ENCODE measurements around the gene CADM4. TPM values are rescaled to one million over a fixed set of nuclear protein-coding genes. Genes with fewer than 3 reads are reported as not detected.
A peak's percentile ranks its signal among the peaks of the same experiment; 100 is the strongest.

Gene CADM4
- total RNA-seq, 1 donor from 2014 or later: 3.5 TPM

DNA sequence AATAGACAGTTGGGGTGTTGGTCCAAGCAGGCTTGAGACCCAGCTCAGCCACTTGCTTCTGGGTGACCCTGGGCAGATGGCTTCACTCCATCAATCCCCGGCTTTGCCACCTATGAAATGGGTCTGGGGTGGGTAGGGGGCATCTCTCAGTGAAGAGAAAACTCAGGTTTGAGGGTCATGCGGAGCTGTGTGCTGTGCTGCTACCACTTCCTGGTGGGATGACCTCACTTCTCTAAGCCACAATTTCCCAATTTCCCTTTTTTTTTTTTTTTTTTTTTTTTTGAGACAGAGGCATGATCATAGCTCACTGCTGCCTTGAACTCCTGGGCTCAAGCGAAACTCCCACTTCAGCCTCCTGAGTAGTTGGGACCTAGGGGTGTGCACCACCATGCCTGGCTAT lies 34.9 kb upstream of the CADM4 start:
- no peak overlapping the region for H3K27ac ChIP-seq
- intact Hi-C loops (cut with DNase I): no loop called here
- H3K36me3 ChIP-seq: no peaks in the 10 kb centered on the region

DNA sequence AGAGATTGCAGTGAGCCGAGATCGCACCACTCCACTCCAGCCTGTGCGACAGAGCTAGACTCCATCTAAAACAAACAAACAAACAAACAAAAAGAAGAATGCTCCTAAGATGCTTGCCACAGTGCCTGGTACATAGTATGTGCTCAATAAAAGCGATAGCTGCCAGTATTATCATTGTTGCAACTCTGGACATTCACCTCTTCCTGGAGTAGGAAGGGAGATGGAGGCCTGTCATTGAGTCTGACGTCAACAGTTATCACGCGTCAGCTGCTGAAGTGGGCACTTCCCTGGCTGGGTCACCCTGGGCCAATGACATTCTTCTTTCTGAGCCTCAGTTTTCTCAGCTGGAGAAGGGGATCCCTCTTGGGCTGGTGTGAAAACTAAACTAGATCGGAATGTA lies 34.5 kb upstream of the CADM4 start:
- peaks cover 3 to 6% of the 10 kb centered on the region in 2 donors for H3K4me1 ChIP-seq
- intact Hi-C loops (cut with DNase I): no loop called here
- no peaks in the 10 kb centered on the region for H3K27me3 ChIP-seq
- H3K27ac ChIP-seq: no peak overlapping the region
- TF ChIP-seq, protein P1, sequence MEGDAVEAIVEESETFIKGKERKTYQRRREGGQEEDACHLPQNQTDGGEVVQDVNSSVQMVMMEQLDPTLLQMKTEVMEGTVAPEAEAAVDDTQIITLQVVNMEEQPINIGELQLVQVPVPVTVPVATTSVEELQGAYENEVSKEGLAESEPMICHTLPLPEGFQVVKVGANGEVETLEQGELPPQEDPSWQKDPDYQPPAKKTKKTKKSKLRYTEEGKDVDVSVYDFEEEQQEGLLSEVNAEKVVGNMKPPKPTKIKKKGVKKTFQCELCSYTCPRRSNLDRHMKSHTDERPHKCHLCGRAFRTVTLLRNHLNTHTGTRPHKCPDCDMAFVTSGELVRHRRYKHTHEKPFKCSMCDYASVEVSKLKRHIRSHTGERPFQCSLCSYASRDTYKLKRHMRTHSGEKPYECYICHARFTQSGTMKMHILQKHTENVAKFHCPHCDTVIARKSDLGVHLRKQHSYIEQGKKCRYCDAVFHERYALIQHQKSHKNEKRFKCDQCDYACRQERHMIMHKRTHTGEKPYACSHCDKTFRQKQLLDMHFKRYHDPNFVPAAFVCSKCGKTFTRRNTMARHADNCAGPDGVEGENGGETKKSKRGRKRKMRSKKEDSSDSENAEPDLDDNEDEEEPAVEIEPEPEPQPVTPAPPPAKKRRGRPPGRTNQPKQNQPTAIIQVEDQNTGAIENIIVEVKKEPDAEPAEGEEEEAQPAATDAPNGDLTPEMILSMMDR (IDR thresholded peaks at IDR 0.05): no peak
- peak in 1 of 2 donors; percentile 67 for DNase-seq (ENCODE audit: low spot score in 2 of 2)
- no peaks in the 10 kb centered on the region for H3K9me3 ChIP-seq
- no peaks in the 10 kb centered on the region for H3K36me3 ChIP-seq
- no peak overlapping the region for H3K4me3 ChIP-seq

More for the DNA sequence above, 34.9 kb upstream of the CADM4 start:
- Histone ChIP-seq H3K4me1 (peaks cover 3 to 5% of the 10 kb centered on the region in 2 donors), H3K4me3 (no peak overlapping the region), H3K9me3 (no peaks in the 10 kb centered on the region), H3K27me3 (no peaks in the 10 kb centered on the region)
- TF ChIP-seq, protein P1 (IDR thresholded peaks at IDR 0.05): no peak
- DNase-seq (ENCODE audit: low spot score in 2 of 2): no peak

DNA sequence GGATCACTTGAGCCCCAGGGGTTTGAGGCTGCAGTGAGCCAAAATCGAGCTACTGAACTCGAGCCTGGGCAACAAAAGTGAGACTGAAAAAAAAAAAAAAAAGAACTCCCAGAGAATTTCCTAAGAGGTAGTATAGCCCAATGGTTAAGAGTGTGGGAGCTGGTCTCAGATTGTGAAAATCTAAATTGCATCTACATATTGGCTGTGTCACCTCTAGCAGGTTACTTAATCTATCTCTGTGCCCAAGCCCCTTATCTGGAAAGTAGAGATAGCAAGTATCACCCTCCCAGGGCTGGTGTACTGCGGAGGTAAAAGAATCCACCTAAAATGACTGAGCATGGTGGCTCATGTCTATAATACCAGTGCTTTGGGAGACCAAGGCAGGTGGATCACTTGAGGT lies 34.0 kb upstream of the CADM4 start:
- Histone ChIP-seq H3K27ac (no peak overlapping the region), H3K4me3 (no peak overlapping the region), H3K27me3 (no peaks in the 10 kb centered on the region), H3K36me3 (no peaks in the 10 kb centered on the region), H3K4me1 (peaks cover 3 to 8% of the 10 kb centered on the region in 2 donors), H3K9me3 (no peaks in the 10 kb centered on the region)
- TF ChIP-seq, protein P1 (IDR thresholded peaks at IDR 0.05): no peak
- intact Hi-C loops (cut with DNase I): no loop called here
- DNase-seq (ENCODE audit: low spot score in 2 of 2): no peak

DNA sequence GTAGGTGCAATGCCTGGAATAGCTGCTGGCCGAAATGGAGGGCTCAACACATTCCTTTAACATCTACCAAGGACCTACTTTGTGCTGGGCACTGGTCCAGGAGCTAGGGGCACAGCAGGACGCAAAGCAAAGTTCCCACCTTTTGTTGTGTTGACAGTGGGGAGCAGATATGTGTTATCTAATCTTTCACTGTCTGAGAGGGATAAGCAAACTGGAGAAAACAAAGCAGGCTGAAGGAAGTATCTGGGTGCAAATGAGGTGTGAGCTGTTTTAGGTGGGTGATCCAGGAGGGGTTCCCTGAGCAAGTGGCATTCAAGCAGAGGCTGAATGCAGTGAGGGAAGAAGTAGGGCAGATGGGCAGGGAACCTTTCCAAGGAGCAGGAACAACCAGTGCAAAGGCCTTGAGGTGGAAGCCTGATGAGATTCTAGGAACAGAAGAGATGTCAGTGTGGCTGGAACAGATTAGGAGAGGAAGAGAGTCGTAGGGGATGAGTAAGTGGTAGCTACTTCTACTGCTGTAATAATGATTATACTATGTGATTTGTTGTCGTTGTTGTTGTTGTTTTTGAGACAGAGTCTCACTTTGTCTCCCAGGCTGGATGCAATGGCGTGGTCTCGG lies 32.5 kb upstream of the CADM4 start:
- H3K9me3 ChIP-seq: no peaks in the 10 kb centered on the region
- no peak overlapping the region for H3K4me3 ChIP-seq
- H3K27me3 ChIP-seq: no peaks in the 10 kb centered on the region
- TF ChIP-seq, protein P1 (IDR thresholded peaks at IDR 0.05): no peak
- intact Hi-C loops (cut with DNase I): no loop called here
- H3K27ac ChIP-seq: no peak overlapping the region
- H3K4me1 ChIP-seq: peaks cover 3 to 13% of the 10 kb centered on the region in 2 donors
- H3K36me3 ChIP-seq: no peaks in the 10 kb centered on the region
- DNase-seq (ENCODE audit: low spot score in 2 of 2): no peak

DNA sequence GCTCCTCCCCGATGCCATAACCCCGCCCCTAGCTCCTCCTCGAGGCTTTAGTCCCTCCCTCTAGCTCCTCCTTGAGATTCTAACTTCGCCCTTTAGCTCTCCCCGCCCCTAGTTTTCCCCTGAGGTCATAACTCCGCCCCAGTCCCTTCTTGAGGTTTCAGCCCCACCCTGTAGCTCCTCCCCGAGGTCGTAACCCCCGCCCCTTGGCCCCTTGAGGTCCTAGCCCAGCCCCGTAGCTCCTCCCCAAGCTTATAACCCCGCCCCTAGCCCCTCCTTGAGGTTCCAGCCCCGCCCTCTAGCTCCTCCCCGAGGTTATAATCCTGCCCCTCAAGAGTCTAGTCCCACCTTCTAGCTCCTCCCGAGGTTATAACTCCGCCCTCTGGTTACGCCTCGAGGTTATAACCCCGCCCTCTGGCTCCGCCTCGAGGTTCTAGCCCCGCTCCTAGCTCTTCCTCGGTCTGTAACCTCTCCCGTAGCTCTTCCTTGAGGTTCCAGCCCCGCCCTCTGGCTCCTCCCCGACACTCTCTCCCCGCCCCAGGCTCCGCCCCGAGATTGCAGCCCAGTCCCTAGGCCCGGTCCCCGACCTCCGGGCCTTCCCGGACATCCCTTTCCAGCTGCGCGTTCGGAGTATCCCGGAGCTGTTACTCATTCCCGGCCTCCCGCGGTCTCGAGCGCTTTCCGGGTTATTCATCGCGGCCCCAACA lies 28.9 kb upstream of the CADM4 start:
- Histone ChIP-seq H3K4me3 (peak overlapping the region; percentile 75), H3K36me3 (peaks cover 4 to 5% of the 10 kb centered on the region in 2 donors), H3K9me3 (no peaks in the 10 kb centered on the region), H3K27me3 (no peaks in the 10 kb centered on the region), H3K27ac (peak overlapping the region; percentile 90 to 93), H3K4me1 (peaks cover 3 to 13% of the 10 kb centered on the region in 2 donors)
- TF ChIP-seq, protein P1 (IDR thresholded peaks at IDR 0.05): no peak
- intact Hi-C loops (cut with DNase I): loop anchor here (1.0 to 2.0 kb wide), 6 partner anchors 49 to 206 kb away; partner anchors contain the start of genes IRGQ, PINLYP, XRCC1 and ZNF428
- peak; percentile 94 to 99 for DNase-seq (ENCODE audit: low spot score in 2 of 2)

Data from ascending aorta (tissue), 2 donors.